Activated CD4-positive, CD25-positive, alpha-beta regulatory T cell treated with anti-CD3 and anti-CD28 coated beads, Interleukin-2, amount 50 U/mL, for 72 hours (primary cell): ENCODE measurements around the gene SERPINB6.
"Not testable (repeated sequence)": the region's sequence is repeated elsewhere in the genome, so short reads cannot be mapped to it uniquely, and the experiment has no call there.

Source experiments
- DNase-seq: peaks from one replicate; pipeline ENCODE4 v3.0.0; 2021

SERPINB6 gene

GRCh38 chr6:2932911-2933310 is 38.5 kb downstream of the SERPINB6 start:
- not testable (repeated sequence) for DNase-seq

GRCh38 chr6:2931970-2932748 is 39.2 kb downstream of the SERPINB6 start:
- peak; percentile 84 for DNase-seq

- DNase-seq, result no peak
Measured at GRCh38 chr6:2931055-2931454, 40.3 kb downstream of the SERPINB6 start.

GRCh38 chr6:2927931-2928330 is 43.4 kb downstream of the SERPINB6 start:
- not testable (repeated sequence) for DNase-seq

- DNase-seq, result not testable (repeated sequence)
Measured at GRCh38 chr6:2925842-2926747, 45.3 kb downstream of the SERPINB6 start.

GRCh38 chr6:2921520-2922115 is 49.7 kb downstream of the SERPINB6 start:
- DNase-seq, result no peak

GRCh38 chr6:2920671-2921112 is 50.7 kb downstream of the SERPINB6 start:
- DNase-seq, result no peak

GRCh38 chr6:2919886-2920285 is 51.5 kb downstream of the SERPINB6 start:
- no peak for DNase-seq

GRCh38 chr6:2919401-2919800 is 52.0 kb downstream of the SERPINB6 start:
- DNase-seq, result no peak

GRCh38 chr6:2918936-2919335 is 52.4 kb downstream of the SERPINB6 start:
- no peak for DNase-seq

GRCh38 chr6:2917801-2918445 is 53.4 kb downstream of the SERPINB6 start:
- DNase-seq, result no peak

GRCh38 chr6:2917065-2917464 is 54.3 kb downstream of the SERPINB6 start:
- no peak for DNase-seq

- DNase-seq, result no peak
Measured at GRCh38 chr6:2916158-2916925, 55.0 kb downstream of the SERPINB6 start.

- DNase-seq, result no peak
Measured at GRCh38 chr6:2915150-2915549, 56.2 kb downstream of the SERPINB6 start.

GRCh38 chr6:2914318-2914660 is 57.1 kb downstream of the SERPINB6 start:
- no peak for DNase-seq

GRCh38 chr6:2913621-2914317 is 57.6 kb downstream of the SERPINB6 start:
- DNase-seq, result no peak

- DNase-seq, result no peak
Measured at GRCh38 chr6:2911171-2911570, 60.2 kb downstream of the SERPINB6 start.

GRCh38 chr6:2909718-2910117 is 61.6 kb downstream of the SERPINB6 start:
- no peak for DNase-seq

- DNase-seq, result not testable (repeated sequence)
Measured at GRCh38 chr6:2909051-2909606, 62.2 kb downstream of the SERPINB6 start.

- not testable (repeated sequence) for DNase-seq
Measured at GRCh38 chr6:2908516-2908915, 62.9 kb downstream of the SERPINB6 start.
